Loucy (cell line): ENCODE data around the gene ALMS1.

Experiments used
- H2AFZ ChIP-seq: fragments of 200-600 bp; sonication (generic); 2 replicates; pipeline ENCODE4 v1.6.0; 2016; ENCODE audit warnings: antibody characterized with exemption, mild to moderate bottlenecking, low read length, moderate library complexity
- H3F3A ChIP-seq: fragments of 200-600 bp; 2 replicates; pipeline ENCODE4 v1.6.0; 2016; ENCODE audit warnings: antibody characterized with exemption, low read depth, mild to moderate bottlenecking
- H3K27me3 ChIP-seq: fragments of 200-600 bp; sonication (generic); 2 replicates; pipeline ENCODE4 v1.6.1; 2014; ENCODE audit warnings: low read length, mild to moderate bottlenecking; ENCODE audit not compliant: insufficient read depth, poor library complexity, severe bottlenecking
- H3K36me3 ChIP-seq: fragments of 200-600 bp; sonication (generic); 2 replicates; pipeline ENCODE4 v1.6.1; 2016; ENCODE audit warnings: low read length; ENCODE audit not compliant: insufficient read depth
- H3K4me1 ChIP-seq: fragments of 200-600 bp; sonication (generic); 2 replicates; pipeline ENCODE4 v1.5.1; 2014; ENCODE audit warnings: low read length, mild to moderate bottlenecking; ENCODE audit not compliant: insufficient read depth, poor library complexity, severe bottlenecking
- H3K4me2 ChIP-seq: fragments of 200-600 bp; sonication (generic); 2 replicates; pipeline ENCODE4 v1.6.0; 2014; ENCODE audit warnings: antibody characterized with exemption, low read length, low read depth, mild to moderate bottlenecking; ENCODE audit not compliant: poor library complexity, severe bottlenecking
- H3K4me3 ChIP-seq: fragments of 200-600 bp; sonication (generic); 2 replicates; pipeline ENCODE4 v1.5.1; 2014; ENCODE audit warnings: low read length, mild to moderate bottlenecking, mixed read lengths; ENCODE audit not compliant: poor library complexity, severe bottlenecking
- H3K79me2 ChIP-seq: fragments of 200-600 bp; sonication (generic); 2 replicates; pipeline ENCODE4 v1.6.1; 2014; ENCODE audit warnings: low read length; ENCODE audit not compliant: insufficient read depth
- H3K9ac ChIP-seq: fragments of 200-600 bp; sonication (generic); 2 replicates; pipeline ENCODE4 v1.6.0; 2014; ENCODE audit warnings: mild to moderate bottlenecking, low read depth, low read length, moderate library complexity; ENCODE audit not compliant: poor library complexity, severe bottlenecking
- H3K9me2 ChIP-seq: fragments of 200-600 bp; sonication (generic); replicated peaks from 2 replicates; pipeline ENCODE4 v1.6.1; 2016; ENCODE audit warnings: low read depth, low read length, mixed read lengths
- H3K9me3 ChIP-seq: fragments of 200-600 bp; sonication (generic); 2 replicates; pipeline ENCODE4 v1.6.1; 2014; ENCODE audit warnings: mild to moderate bottlenecking, antibody characterized with exemption, low read length, low read depth; ENCODE audit not compliant: insufficient read depth
- H4K20me1 ChIP-seq: fragments of 200-600 bp; sonication (generic); 2 replicates; pipeline ENCODE4 v1.6.0; 2014; ENCODE audit warnings: antibody characterized with exemption, low read length, mild to moderate bottlenecking; ENCODE audit not compliant: insufficient read depth, poor library complexity, severe bottlenecking
- CTCF ChIP-seq: fragments of 200-600 bp; sonication (generic); conservative IDR thresholded peaks from 2 replicates; pipeline ENCODE4 v1.5.1; 2014; ENCODE audit warnings: mild to moderate bottlenecking, antibody characterized with exemption, low read length
- EZH2phosphoT487 ChIP-seq: fragments of 200-600 bp; IDR thresholded peaks from 2 replicates; pipeline ENCODE4 v1.6.1; 2018; ENCODE audit warnings: antibody characterized with exemption, mild to moderate bottlenecking, moderate library complexity, borderline replicate concordance

Gene ALMS1

GRCh38 chr2:73588177-73588576, 202.5 kb downstream of the ALMS1 start:
- no peak overlapping the region for H3K4me3 ChIP-seq
- no peaks in the 10 kb centered on the region for H3K4me1 ChIP-seq
- no peaks in the 10 kb centered on the region for H3F3A ChIP-seq
- H3K36me3 ChIP-seq, result no peaks in the 10 kb centered on the region
- H3K9ac ChIP-seq, result no peak overlapping the region
- TF ChIP-seq EZH2phosphoT487 (no peak), CTCF (no peak)
- no peak overlapping the region for H3K4me2 ChIP-seq
- H4K20me1 ChIP-seq, result no peaks in the 10 kb centered on the region
- no peaks in the 10 kb centered on the region for H3K79me2 ChIP-seq
- no peak overlapping the region for H2AFZ ChIP-seq
- no peaks in the 10 kb centered on the region for H3K9me2 ChIP-seq
- no peaks in the 10 kb centered on the region for H3K9me3 ChIP-seq
- no peaks in the 10 kb centered on the region for H3K27me3 ChIP-seq

GRCh38 chr2:73593680-73594079, 208.0 kb downstream of the ALMS1 start:
- Histone ChIP-seq H3K79me2 (no peaks in the 10 kb centered on the region), H3K4me2 (no peak overlapping the region), H3K9me2 (no peaks in the 10 kb centered on the region), H3K36me3 (no peaks in the 10 kb centered on the region; the same call in 1 of the 2 replicates), H3K4me3 (no peak overlapping the region), H3K4me1 (no peaks in the 10 kb centered on the region), H3K27me3 (no peaks in the 10 kb centered on the region), H3K9me3 (0 out of 2 replicates have a peak, but pooled peaks cover 3% of the 10 kb centered on the region), H4K20me1 (no peaks in the 10 kb centered on the region), H3F3A (no peaks in the 10 kb centered on the region), H3K9ac (no peak overlapping the region), H2AFZ (no peak overlapping the region)
- TF ChIP-seq CTCF (no peak), EZH2phosphoT487 (no peak)

GRCh38 chr2:73594251-73594650, 208.6 kb downstream of the ALMS1 start:
- no peak overlapping the region for H3K9ac ChIP-seq
- no peak overlapping the region for H3K4me2 ChIP-seq
- no peaks in the 10 kb centered on the region; the same call in 1 of the 2 replicates for H3K36me3 ChIP-seq
- no peak overlapping the region for H2AFZ ChIP-seq
- H3K9me2 ChIP-seq, result no peaks in the 10 kb centered on the region
- H3K9me3 ChIP-seq, result 0 out of 2 replicates have a peak, but pooled peaks cover 3% of the 10 kb centered on the region
- no peaks in the 10 kb centered on the region for H3F3A ChIP-seq
- no peaks in the 10 kb centered on the region for H3K79me2 ChIP-seq
- no peak for TF ChIP-seq CTCF
- TF ChIP-seq EZH2phosphoT487, result no peak
- H4K20me1 ChIP-seq, result no peaks in the 10 kb centered on the region
- no peaks in the 10 kb centered on the region for H3K4me1 ChIP-seq
- H3K4me3 ChIP-seq, result no peak overlapping the region
- no peaks in the 10 kb centered on the region for H3K27me3 ChIP-seq
